ENCODE data around the gene SUGP2.

SUGP2 gene

GRCh38 chr19:18980432-18981020 is 52.8 kb downstream of the SUGP2 start:
- in situ Hi-C loops (cut with MboI; ENCODE audit: low sequenced_read_pairs, unreplicated experiment) = no loop called here
- TF ChIP-seq CTCF (IDR thresholded peaks at IDR 0.05; ENCODE audit: borderline replicate concordance, control extremely low read depth, extremely low read depth, insufficient read depth, missing control alignments) = no peak
- DNase-seq (ENCODE audit: low spot score) = no peak

DNA sequence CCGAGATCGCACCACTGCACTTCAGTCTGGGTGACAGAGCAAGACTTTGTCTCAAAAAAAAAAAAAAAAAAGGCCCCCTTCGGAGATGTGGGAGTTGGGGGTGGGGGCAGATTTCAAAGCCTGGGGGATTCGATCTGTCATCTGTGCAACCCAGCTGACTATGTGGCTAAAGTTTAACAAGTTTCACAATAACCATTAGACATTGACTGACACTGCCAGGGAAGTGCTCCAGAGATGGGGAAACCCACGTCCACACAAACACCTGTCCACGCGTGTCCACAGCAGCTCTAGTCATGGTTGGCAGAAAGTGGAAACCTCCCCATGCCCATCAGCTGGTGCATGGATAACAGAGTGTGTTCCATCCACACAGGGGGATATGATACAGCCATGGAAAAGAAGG is 54.7 kb downstream of the SUGP2 start:
- in situ Hi-C loops (cut with MboI; ENCODE audit: low sequenced_read_pairs, unreplicated experiment) = no loop called here
- TF ChIP-seq CTCF (IDR thresholded peaks at IDR 0.05; ENCODE audit: borderline replicate concordance, control extremely low read depth, extremely low read depth, insufficient read depth, missing control alignments) = no peak
- DNase-seq (ENCODE audit: low spot score) = no peak

GRCh38 chr19:18975869-18976268 is 57.4 kb downstream of the SUGP2 start:
- no peak for DNase-seq (ENCODE audit: low spot score)
- in situ Hi-C loops (cut with MboI; ENCODE audit: low sequenced_read_pairs, unreplicated experiment) = no loop called here
- TF ChIP-seq CTCF (IDR thresholded peaks at IDR 0.05; ENCODE audit: borderline replicate concordance, control extremely low read depth, extremely low read depth, insufficient read depth, missing control alignments) = no peak

DNA sequence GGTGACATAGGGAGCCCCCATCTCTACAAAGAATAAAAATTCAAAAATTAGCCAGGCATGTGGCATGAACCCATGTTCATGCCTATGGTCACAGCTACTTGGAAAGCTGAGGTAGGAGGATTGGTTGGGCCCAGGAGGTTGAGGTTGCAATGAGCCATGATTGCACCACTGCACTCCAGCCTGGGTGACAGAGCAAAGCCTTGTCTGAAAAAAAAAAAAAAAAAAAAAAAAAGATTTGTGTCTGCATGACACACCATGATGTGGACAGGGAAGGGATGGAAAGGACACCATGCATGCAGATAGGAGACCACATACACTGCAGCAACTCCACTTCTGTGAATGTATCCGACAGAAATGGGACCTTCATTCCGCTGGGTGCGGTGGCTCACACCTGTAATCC is 58.3 kb downstream of the SUGP2 start:
- no peak for DNase-seq (ENCODE audit: low spot score)
- in situ Hi-C loops (cut with MboI; ENCODE audit: low sequenced_read_pairs, unreplicated experiment) = no loop called here
- TF ChIP-seq CTCF (IDR thresholded peaks at IDR 0.05; ENCODE audit: borderline replicate concordance, control extremely low read depth, extremely low read depth, insufficient read depth, missing control alignments) = no peak

GRCh38 chr19:18972851-18973250 is 60.5 kb downstream of the SUGP2 start:
- in situ Hi-C loops (cut with MboI; ENCODE audit: low sequenced_read_pairs, unreplicated experiment) = no loop called here
- DNase-seq (ENCODE audit: low spot score) = no peak

GRCh38 chr19:18972301-18972811 is 61.0 kb downstream of the SUGP2 start:
- DNase-seq (ENCODE audit: low spot score) = no peak
- in situ Hi-C loops (cut with MboI; ENCODE audit: low sequenced_read_pairs, unreplicated experiment) = no loop called here
- no peak for TF ChIP-seq CTCF (IDR thresholded peaks at IDR 0.05; ENCODE audit: borderline replicate concordance, control extremely low read depth, extremely low read depth, insufficient read depth, missing control alignments)

More at GRCh38 chr19:18972851-18973250, 60.5 kb downstream of the SUGP2 start:
- no peak for TF ChIP-seq CTCF (IDR thresholded peaks at IDR 0.05; ENCODE audit: borderline replicate concordance, control extremely low read depth, extremely low read depth, insufficient read depth, missing control alignments)

Measured in GM13976 (cell line).